HG03175 (cell line): Measurements from ENCODE around the gene SLC4A7.

ENCODE experiments used
- ATAC-seq: cut with Tn5 transposase; IDR thresholded peaks from one replicate; pipeline ENCODE4 v1.9.1; 2021; ENCODE audit warnings: mild to moderate bottlenecking, moderate library complexity; ENCODE audit not compliant: unreplicated experiment

Gene SLC4A7

GRCh38 chr3:27326629-27327545 lies 157.3 kb downstream of the SLC4A7 start:
- no peak for ATAC-seq

- no peak for ATAC-seq
Observed at GRCh38 chr3:27326202-27326601, 158.0 kb downstream of the SLC4A7 start.

- ATAC-seq: no peak
Observed at GRCh38 chr3:27325419-27325818, 158.8 kb downstream of the SLC4A7 start.

GRCh38 chr3:27324686-27325085 lies 159.5 kb downstream of the SLC4A7 start:
- no peak for ATAC-seq

GRCh38 chr3:27323087-27323570 lies 161.1 kb downstream of the SLC4A7 start:
- no peak for ATAC-seq
